IMR-90 (cell line): ENCODE data around the gene TNNI3K. TPM values are rescaled to one million over a fixed set of nuclear protein-coding genes. Genes with fewer than 3 reads are reported as not detected.

Source experiments
- ATAC-seq: fragments of 200-7000 bp; cut with Tn5 transposase; 2 replicates; pipeline ENCODE4 v1.9.1; 2020; ENCODE audit warnings: low read depth, mild to moderate bottlenecking, moderate library complexity
- BruUV-seq: library from RNA; stranded (reverse); fragments of 400-500 nt; replicated peaks from 2 replicates; lab custom pipeline; 2021; lab: Mats Ljungman, UMichigan
- CTCF ChIA-PET: fragments of 300-600 bp; formaldehyde crosslinking; extraction: SDS; loops from one replicate; lab custom pipeline; 2021; ENCODE audit warnings: antibody characterized with exemption; lab: Yijun Ruan, JAX
- POLR2A ChIA-PET: fragments of 300-600 bp; sonication (Branson Sonifier 250); formaldehyde crosslinking; loops from one replicate; lab custom pipeline; 2022; ENCODE audit warnings: antibody characterized with exemption; ENCODE audit not compliant: unreplicated experiment; lab: Charles Lee
- DNase-seq: peaks from one replicate; pipeline ENCODE4 v3.0.0; 2013
- H2AFZ ChIP-seq: replicated peaks from 2 replicates; pipeline ENCODE3; 2013; ENCODE audit warnings: low read length, mild to moderate bottlenecking; ENCODE audit not compliant: poor library complexity
- H2AK5ac ChIP-seq: 2 replicates; pipeline ENCODE4 v1.6.1; 2013; ENCODE audit warnings: low read depth, low read length, inconsistent platforms
- H2AK9ac ChIP-seq: replicated peaks from 2 replicates; pipeline ENCODE3; 2013; ENCODE audit warnings: mild to moderate bottlenecking, low read depth, low read length, moderate library complexity; ENCODE audit not compliant: poor library complexity
- H2BK120ac ChIP-seq: 2 replicates; pipeline ENCODE4 v1.6.1; 2013; ENCODE audit warnings: low read depth, low read length, inconsistent platforms
- H2BK15ac ChIP-seq: 3 replicates; pipeline ENCODE4 v1.6.1; 2013; ENCODE audit warnings: low read depth, low read length, inconsistent platforms
- H2BK20ac ChIP-seq: 2 replicates; pipeline ENCODE4 v1.6.1; 2013; ENCODE audit warnings: low read depth, mild to moderate bottlenecking, inconsistent platforms, low read length, moderate library complexity
- H2BK5ac ChIP-seq: 2 replicates; pipeline ENCODE4 v1.6.1; 2013; ENCODE audit warnings: mild to moderate bottlenecking, low read depth, low read length, inconsistent platforms; ENCODE audit not compliant: poor library complexity, severe bottlenecking
- H3K14ac ChIP-seq: replicated peaks from 2 replicates; pipeline ENCODE4 v1.6.1; 2013; ENCODE audit warnings: low read depth, low read length, inconsistent platforms
- H3K18ac ChIP-seq: 2 replicates; pipeline ENCODE4 v1.6.1; 2013; ENCODE audit warnings: low read depth, low read length, control low read depth
- H3K23ac ChIP-seq: 2 replicates; pipeline ENCODE4 v1.6.1; 2013; ENCODE audit warnings: low read depth, low read length, inconsistent platforms
- H3K27ac ChIP-seq: 2 replicates; pipeline ENCODE4 v1.5.1; 2013; ENCODE audit warnings: mild to moderate bottlenecking, control low read depth, low read length; ENCODE audit not compliant: insufficient read depth
- H3K27me3 ChIP-seq: 2 replicates; pipeline ENCODE4 v1.6.1; 2013; ENCODE audit warnings: low read length; ENCODE audit not compliant: control insufficient read depth, insufficient read depth
- H3K36me3 ChIP-seq: 2 replicates; pipeline ENCODE4 v1.6.1; 2013; ENCODE audit warnings: low read length, mixed read lengths; ENCODE audit not compliant: control insufficient read depth, insufficient read depth
- H3K4ac ChIP-seq: 2 replicates; pipeline ENCODE4 v1.6.1; 2013; ENCODE audit warnings: low read depth, low read length, inconsistent platforms
- H3K4me1 ChIP-seq: 2 replicates; pipeline ENCODE4 v1.6.1; 2013; ENCODE audit warnings: low read length, mixed read lengths; ENCODE audit not compliant: control insufficient read depth, insufficient read depth
- H3K4me2 ChIP-seq: 2 replicates; pipeline ENCODE4 v1.6.1; 2013; ENCODE audit warnings: low read depth, mild to moderate bottlenecking, control low read depth, low read length, moderate library complexity
- H3K4me3 ChIP-seq: 2 replicates; pipeline ENCODE4 v1.5.1; 2013; ENCODE audit warnings: low read depth, mild to moderate bottlenecking, control low read depth, low read length, moderate library complexity; ENCODE audit not compliant: insufficient read depth
- H3K56ac ChIP-seq: 2 replicates; pipeline ENCODE4 v1.6.1; 2013; ENCODE audit warnings: low read length, inconsistent platforms; ENCODE audit not compliant: insufficient read depth; ENCODE audit errors: extremely low read depth
- H3K79me1 ChIP-seq, 2 experiments: 2 replicates each; pipeline ENCODE4 v1.6.1; 2013; ENCODE audit warnings: low read length in 2 of 2, inconsistent platforms in 1 of 2, low read depth in 1 of 2
- H3K9ac ChIP-seq: 2 replicates; pipeline ENCODE4 v1.6.1; 2013; ENCODE audit warnings: low read depth, low read length, control low read depth
- H3K9me1 ChIP-seq: 2 replicates; pipeline ENCODE4 v1.6.1; 2013; ENCODE audit warnings: low read length, inconsistent platforms; ENCODE audit not compliant: insufficient read depth
- H3K9me3 ChIP-seq: 2 replicates; pipeline ENCODE4 v1.6.1; 2013; ENCODE audit warnings: low read length; ENCODE audit not compliant: control insufficient read depth, insufficient read depth
- H4K20me1 ChIP-seq: 2 replicates; pipeline ENCODE4 v1.6.1; 2013; ENCODE audit warnings: low read length, inconsistent platforms; ENCODE audit not compliant: insufficient read depth
- H4K5ac ChIP-seq: 2 replicates; pipeline ENCODE4 v1.6.1; 2013; ENCODE audit warnings: mild to moderate bottlenecking, low read depth, low read length, control low read depth
- H4K8ac ChIP-seq, 2 experiments: 2 replicates each; pipeline ENCODE4 v1.6.1; 2013; ENCODE audit warnings: low read depth in 2 of 2, low read length in 2 of 2, control low read depth in 1 of 2, inconsistent platforms in 1 of 2
- H4K91ac ChIP-seq: 2 replicates; pipeline ENCODE4 v1.6.1; 2013; ENCODE audit warnings: low read depth, low read length, inconsistent platforms; ENCODE audit not compliant: insufficient read depth
- BHLHE40 ChIP-seq: fragments of 150-350 bp; IDR thresholded peaks from 2 replicates; pipeline ENCODE4 v1.6.1; 2016; ENCODE audit warnings: mild to moderate bottlenecking, low read depth, low read length
- CTCF ChIP-seq: conservative IDR thresholded peaks from 2 replicates; pipeline ENCODE4 v1.5.1; 2012; ENCODE audit warnings: mild to moderate bottlenecking, low read depth, low read length, improper control_type of control experiment
- FOS ChIP-seq: fragments of 150-350 bp; IDR thresholded peaks from 2 replicates; pipeline ENCODE4 v1.6.1; 2016; ENCODE audit warnings: low read depth, low read length
- NFE2L2 ChIP-seq: fragments of 150-350 bp; IDR thresholded peaks from 2 replicates; pipeline ENCODE4 v1.6.1; 2016; ENCODE audit warnings: low read depth, mild to moderate bottlenecking, low read length
- POLR2A ChIP-seq: IDR thresholded peaks from 2 replicates; pipeline ENCODE4 v1.6.1; 2012; ENCODE audit warnings: mild to moderate bottlenecking, low read depth, low read length
- RFX5 ChIP-seq: IDR thresholded peaks from 2 replicates; pipeline ENCODE4 v1.8.0; 2012; ENCODE audit warnings: low read depth, mild to moderate bottlenecking, low read length, moderate library complexity
- WGBS, 2 experiments: methylation state at CpG; one replicate each; pipeline versions ENCODE4 v1.1.5 to v1.1.7; 2013; ENCODE audit warnings: missing lambda C conversion rate in 2 of 2; ENCODE audit not compliant: insufficient read length in 1 of 2; ENCODE audit errors: extremely low coverage in 2 of 2; 5-methylcytosine and 5-hydroxymethylcytosine counted together
- dilution Hi-C: fragments of 300-500 bp; cut with HindIII; formaldehyde crosslinking; loops from one replicate; pipeline ENCODE4 v1.14.3; 2018; ENCODE audit warnings: low sequenced_read_pairs; ENCODE audit not compliant: unreplicated experiment
- in situ Hi-C: fragments of 300-500 bp; cut with MboI; formaldehyde crosslinking; loops from 3 replicates; pipeline ENCODE4 v1.14.3; 2019; ENCODE audit warnings: low sequenced_read_pairs, inconsistent platforms, mixed read lengths
- intact Hi-C: fragments of 100-400 bp; cut with micrococcal nuclease; formaldehyde crosslinking; loops from 2 replicates; pipeline ENCODE4 v1.10.0; 2022
- polyA plus RNA-seq, 3 experiments: library from polyadenylated mRNA; depleted of rRNA; stranded (reverse); fragments of >200 nt; gene quantifications; 2 replicates each; pipeline ENCODE4 v1.2.3, GENCODE V29; 2012; ENCODE audit warnings: low replicate concordance in 1 of 3
- total RNA-seq: library from RNA; depleted of rRNA; stranded (reverse); fragments of >200 nt; gene quantifications from 2 replicates; pipeline ENCODE4 v1.2.3, GENCODE V29; 2012

TNNI3K gene
- total and polyA plus RNA-seq, 2 of the 4 experiments (the other 2 are of a cell fraction): 0.90 to 1.3 TPM

DNA sequence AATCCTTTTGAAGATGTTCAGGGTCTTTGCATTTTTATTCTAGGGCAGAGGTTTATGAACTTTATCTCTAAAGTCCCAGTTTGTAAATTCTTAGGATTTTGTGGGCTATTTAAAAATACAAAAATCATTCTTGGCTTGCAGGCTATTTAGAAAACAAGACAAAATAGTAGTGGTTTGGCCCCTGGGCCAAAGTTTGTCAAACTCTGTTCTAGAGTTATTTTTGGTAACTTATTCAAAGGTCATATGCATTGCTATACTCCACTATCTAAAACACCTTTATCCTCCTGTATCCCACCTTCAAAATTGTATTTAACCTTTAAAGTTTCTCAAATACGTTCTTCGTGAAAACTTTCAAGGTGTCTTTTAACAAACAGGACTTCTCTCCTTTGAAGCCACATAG is 352.7 kb downstream of the TNNI3K start:
- Histone ChIP-seq H3K27me3 (no peaks in the 10 kb centered on the region), H3K9me1 (no peaks in the 10 kb centered on the region), H3K9ac (no peak overlapping the region), H3K4me3 (no peak overlapping the region), H4K8ac (no peak overlapping the region), H3K9me3 (no peaks in the 10 kb centered on the region), H3K56ac (no peak overlapping the region), H3K27ac (no peak overlapping the region), H2BK15ac (no peak overlapping the region), H3K4me2 (no peak overlapping the region), H2AFZ (no peak overlapping the region), H4K91ac (no peak overlapping the region), H2BK20ac (no peak overlapping the region), H2BK5ac (no peak overlapping the region), H4K20me1 (no peaks in the 10 kb centered on the region), H3K23ac (no peak overlapping the region), H2AK5ac (no peak overlapping the region), H3K79me1 (no peaks in the 10 kb centered on the region), H3K4ac (no peak overlapping the region), H3K18ac (no peak overlapping the region), H3K14ac (no peak overlapping the region), H3K4me1 (no peaks in the 10 kb centered on the region), H3K36me3 (no peaks in the 10 kb centered on the region), H4K5ac (no peak overlapping the region), H2BK120ac (no peak overlapping the region), H2AK9ac (no peak overlapping the region)
- WGBS, 2 experiments: no CpG with 5 or more reads among the region's 2 CpGs
- ATAC-seq (no peak), DNase-seq (no peak)
- intact Hi-C loops (loop anchor here (10.0 kb wide), 1 partner anchor 147 kb away; the partner anchor contains the start of genes CRYZ and TYW3), dilution Hi-C loops (no loop called here), in situ Hi-C loops (no loop called here)
- CTCF ChIA-PET: no interaction called here
- no TSS peak for BruUV-seq
- POLR2A ChIA-PET: no interaction called here
- TF ChIP-seq POLR2A (no peak), FOS (no peak), BHLHE40 (no peak), NFE2L2 (no peak), RFX5 (no peak), CTCF (no peak)
